ENCODE data around the gene KLC3. TPM values are rescaled to one million over a fixed set of nuclear protein-coding genes. Genes with fewer than 3 reads are reported as not detected.

Gene KLC3
- total RNA-seq, 1 donor: 0.72 TPM

GRCh38 chr19:45364696-45365095, 24.1 kb downstream of the KLC3 start:
- peaks cover 49% of the 10 kb centered on the region for H3K36me3 ChIP-seq (ENCODE audit: insufficient read depth, low read length)
- no peak overlapping the region for H3K4me3 ChIP-seq (ENCODE audit: insufficient read depth, low read length)
- DNase-seq (ENCODE audit: insufficient read length, low spot score, missing footprints): peak; percentile 57
- no peaks in the 10 kb centered on the region for H3K9me3 ChIP-seq (ENCODE audit: low read depth, low read length)
- H3K4me1 ChIP-seq (ENCODE audit: insufficient read depth, low read length): peaks cover 5% of the 10 kb centered on the region
- TF ChIP-seq CTCF (IDR thresholded peaks at IDR 0.05; ENCODE audit: extremely low read depth, low read depth, low read length): no peak
- no peaks in the 10 kb centered on the region for H3K27me3 ChIP-seq (ENCODE audit: insufficient read depth, low read length)
- peaks cover 16% of the 10 kb centered on the region for H4K20me1 ChIP-seq (ENCODE audit: insufficient read depth, low read length)
- H3K27ac ChIP-seq (ENCODE audit: low read depth, low read length): no peak overlapping the region
- no peak overlapping the region for H3K4me2 ChIP-seq (ENCODE audit: insufficient read depth, low read length)
- no peak overlapping the region for H2AFZ ChIP-seq (ENCODE audit: low read length)
- peaks cover 27% of the 10 kb centered on the region for H3K79me2 ChIP-seq (ENCODE audit: insufficient read depth, low read length)

GRCh38 chr19:45368127-45368526, 27.6 kb downstream of the KLC3 start:
- Histone ChIP-seq H3K36me3 (ENCODE audit: insufficient read depth, low read length) (peaks cover 25% of the 10 kb centered on the region), H3K4me3 (ENCODE audit: insufficient read depth, low read length) (no peak overlapping the region), H4K20me1 (ENCODE audit: insufficient read depth, low read length) (no peaks in the 10 kb centered on the region), H3K4me2 (ENCODE audit: insufficient read depth, low read length) (peak overlapping the region; percentile 71), H3K4me1 (ENCODE audit: insufficient read depth, low read length) (peaks cover 5% of the 10 kb centered on the region), H3K79me2 (ENCODE audit: insufficient read depth, low read length) (peaks cover 30% of the 10 kb centered on the region), H2AFZ (ENCODE audit: low read length) (no peak overlapping the region), H3K27me3 (ENCODE audit: insufficient read depth, low read length) (no peaks in the 10 kb centered on the region), H3K9me3 (ENCODE audit: low read depth, low read length) (no peaks in the 10 kb centered on the region), H3K27ac (ENCODE audit: low read depth, low read length) (no peak overlapping the region)
- no peak for TF ChIP-seq CTCF (IDR thresholded peaks at IDR 0.05; ENCODE audit: extremely low read depth, low read depth, low read length)
- peak; percentile 49 for DNase-seq (ENCODE audit: insufficient read length, low spot score, missing footprints)

- Histone ChIP-seq H3K4me3 (ENCODE audit: insufficient read depth, low read length) (peak overlapping the region; percentile 87), H4K20me1 (ENCODE audit: insufficient read depth, low read length) (no peaks in the 10 kb centered on the region), H3K4me1 (ENCODE audit: insufficient read depth, low read length) (peaks cover 5% of the 10 kb centered on the region), H2AFZ (ENCODE audit: low read length) (no peak overlapping the region), H3K27me3 (ENCODE audit: insufficient read depth, low read length) (no peaks in the 10 kb centered on the region), H3K9me3 (ENCODE audit: low read depth, low read length) (no peaks in the 10 kb centered on the region), H3K4me2 (ENCODE audit: insufficient read depth, low read length) (peak overlapping the region; percentile 71), H3K79me2 (ENCODE audit: insufficient read depth, low read length) (peaks cover 30% of the 10 kb centered on the region), H3K27ac (ENCODE audit: low read depth, low read length) (no peak overlapping the region), H3K36me3 (ENCODE audit: insufficient read depth, low read length) (peaks cover 19% of the 10 kb centered on the region)
- no peak for TF ChIP-seq CTCF (IDR thresholded peaks at IDR 0.05; ENCODE audit: extremely low read depth, low read depth, low read length)
- DNase-seq (ENCODE audit: insufficient read length, low spot score, missing footprints): peak; percentile 64
Observed at GRCh38 chr19:45368737-45369340, 28.3 kb downstream of the KLC3 start.

GRCh38 chr19:45370410-45371204, 30.1 kb downstream of the KLC3 start, which contains the start of gene ERCC2:
Gene ERCC2 (minus strand): TSS chr19:45370573. CDS start chr19:45370540, 33 bp downstream.
- Histone ChIP-seq H3K36me3 (ENCODE audit: insufficient read depth, low read length) (peaks cover 10% of the 10 kb centered on the region), H4K20me1 (ENCODE audit: insufficient read depth, low read length) (no peaks in the 10 kb centered on the region), H3K79me2 (ENCODE audit: insufficient read depth, low read length) (peaks cover 27% of the 10 kb centered on the region), H3K9me3 (ENCODE audit: low read depth, low read length) (no peaks in the 10 kb centered on the region), H3K4me2 (ENCODE audit: insufficient read depth, low read length) (peak within 1 kb of the TSS; percentile 79), H3K27me3 (ENCODE audit: insufficient read depth, low read length) (no peaks in the 10 kb centered on the region), H3K4me3 (ENCODE audit: insufficient read depth, low read length) (peak within 1 kb of the TSS; percentile 87), H3K27ac (ENCODE audit: low read depth, low read length) (peak within 1 kb of the TSS; percentile 84), H3K4me1 (ENCODE audit: insufficient read depth, low read length) (peaks cover 5% of the 10 kb centered on the region), H2AFZ (ENCODE audit: low read length) (peak within 1 kb of the TSS; percentile 94)
- no peak for TF ChIP-seq CTCF (IDR thresholded peaks at IDR 0.05; ENCODE audit: extremely low read depth, low read depth, low read length)
- peak; percentile 100 for DNase-seq (ENCODE audit: insufficient read length, low spot score, missing footprints)
